ENCODE data around the gene CNTN3.

The CNTN3 gene

GRCh38 chr3:74626011-74626410 lies 11.6 kb upstream of the CNTN3 start:
- ATAC-seq (ENCODE audit: low read depth) (no peak), DNase-seq (ENCODE audit: low spot score) (no peak)
- Histone ChIP-seq H3K27me3 (ENCODE audit: insufficient read depth, poor library complexity, severe bottlenecking) (no peaks in the 10 kb centered on the region), H3K36me3 (ENCODE audit: low read depth) (no peaks in the 10 kb centered on the region), H3K27ac (ENCODE audit: poor library complexity, severe bottlenecking) (no peak overlapping the region), H3K4me1 (ENCODE audit: insufficient read depth, poor library complexity, severe bottlenecking) (no peaks in the 10 kb centered on the region), H3K9me3 (ENCODE audit: severe bottlenecking) (no peaks in the 10 kb centered on the region), H3K4me3 (ENCODE audit: severe bottlenecking) (no peak overlapping the region)
- no peak for TF ChIP-seq CTCF (IDR thresholded peaks at IDR 0.05; ENCODE audit: poor library complexity, severe bottlenecking)

- H3K27ac ChIP-seq (ENCODE audit: poor library complexity, severe bottlenecking) = no peak overlapping the region
- TF ChIP-seq CTCF (IDR thresholded peaks at IDR 0.05; ENCODE audit: poor library complexity, severe bottlenecking) = no peak
- H3K36me3 ChIP-seq (ENCODE audit: low read depth) = no peaks in the 10 kb centered on the region
- DNase-seq (ENCODE audit: low spot score) = no peak
- ATAC-seq (ENCODE audit: low read depth) = peak; percentile 46; the same call in 2 of the 3 replicates
- H3K27me3 ChIP-seq (ENCODE audit: insufficient read depth, poor library complexity, severe bottlenecking) = no peaks in the 10 kb centered on the region
- no peaks in the 10 kb centered on the region for H3K9me3 ChIP-seq (ENCODE audit: severe bottlenecking)
- H3K4me1 ChIP-seq (ENCODE audit: insufficient read depth, poor library complexity, severe bottlenecking) = no peaks in the 10 kb centered on the region
- no peak overlapping the region for H3K4me3 ChIP-seq (ENCODE audit: severe bottlenecking)
Measured at GRCh38 chr3:74624301-74624700, 9.8 kb upstream of the CNTN3 start.

- no peak overlapping the region for H3K27ac ChIP-seq (ENCODE audit: poor library complexity, severe bottlenecking)
Measured at GRCh38 chr3:74623261-74623836, 8.9 kb upstream of the CNTN3 start.

GRCh38 chr3:74621581-74621980 lies 7.1 kb upstream of the CNTN3 start:
- ATAC-seq (ENCODE audit: low read depth) = peak; percentile 38; the same call in 2 of the 3 replicates
- no peaks in the 10 kb centered on the region for H3K4me1 ChIP-seq (ENCODE audit: insufficient read depth, poor library complexity, severe bottlenecking)
- no peak for DNase-seq (ENCODE audit: low spot score)
- no peak overlapping the region for H3K4me3 ChIP-seq (ENCODE audit: severe bottlenecking)
- no peak for TF ChIP-seq CTCF (IDR thresholded peaks at IDR 0.05; ENCODE audit: poor library complexity, severe bottlenecking)
- H3K27ac ChIP-seq (ENCODE audit: poor library complexity, severe bottlenecking) = no peak overlapping the region
- H3K27me3 ChIP-seq (ENCODE audit: insufficient read depth, poor library complexity, severe bottlenecking) = no peaks in the 10 kb centered on the region
- H3K9me3 ChIP-seq (ENCODE audit: severe bottlenecking) = no peaks in the 10 kb centered on the region
- H3K36me3 ChIP-seq (ENCODE audit: low read depth) = no peaks in the 10 kb centered on the region

More at GRCh38 chr3:74623261-74623836, 8.9 kb upstream of the CNTN3 start:
- H3K27me3 ChIP-seq (ENCODE audit: insufficient read depth, poor library complexity, severe bottlenecking) = no peaks in the 10 kb centered on the region
- no peak overlapping the region for H3K4me3 ChIP-seq (ENCODE audit: severe bottlenecking)
- DNase-seq (ENCODE audit: low spot score) = no peak
- no peaks in the 10 kb centered on the region for H3K36me3 ChIP-seq (ENCODE audit: low read depth)
- no peak for TF ChIP-seq CTCF (IDR thresholded peaks at IDR 0.05; ENCODE audit: poor library complexity, severe bottlenecking)
- H3K4me1 ChIP-seq (ENCODE audit: insufficient read depth, poor library complexity, severe bottlenecking) = no peaks in the 10 kb centered on the region
- no peaks in the 10 kb centered on the region for H3K9me3 ChIP-seq (ENCODE audit: severe bottlenecking)
- no peak for ATAC-seq (ENCODE audit: low read depth)

- DNase-seq (ENCODE audit: low spot score) = no peak
- TF ChIP-seq CTCF (IDR thresholded peaks at IDR 0.05; ENCODE audit: poor library complexity, severe bottlenecking) = no peak
Measured at GRCh38 chr3:74617776-74618175, 3.3 kb upstream of the CNTN3 start.

More at GRCh38 chr3:74617776-74618175, 3.3 kb upstream of the CNTN3 start:
- Histone ChIP-seq H3K4me1 (ENCODE audit: insufficient read depth, poor library complexity, severe bottlenecking) (no peaks in the 10 kb centered on the region), H3K36me3 (ENCODE audit: low read depth) (no peaks in the 10 kb centered on the region), H3K27ac (ENCODE audit: poor library complexity, severe bottlenecking) (no peak overlapping the region), H3K27me3 (ENCODE audit: insufficient read depth, poor library complexity, severe bottlenecking) (peaks cover 25% of the 10 kb centered on the region), H3K9me3 (ENCODE audit: severe bottlenecking) (no peaks in the 10 kb centered on the region), H3K4me3 (ENCODE audit: severe bottlenecking) (no peak overlapping the region)
- ATAC-seq (ENCODE audit: low read depth) = no peak
